Measurements from ENCODE around the gene ABCC8. TPM values are rescaled to one million over a fixed set of nuclear protein-coding genes. Genes with fewer than 3 reads are reported as not detected.

ABCC8 gene
- total and polyA plus RNA-seq, 2 experiments from 2014 or later = 2.0 to 3.4 TPM

DNA sequence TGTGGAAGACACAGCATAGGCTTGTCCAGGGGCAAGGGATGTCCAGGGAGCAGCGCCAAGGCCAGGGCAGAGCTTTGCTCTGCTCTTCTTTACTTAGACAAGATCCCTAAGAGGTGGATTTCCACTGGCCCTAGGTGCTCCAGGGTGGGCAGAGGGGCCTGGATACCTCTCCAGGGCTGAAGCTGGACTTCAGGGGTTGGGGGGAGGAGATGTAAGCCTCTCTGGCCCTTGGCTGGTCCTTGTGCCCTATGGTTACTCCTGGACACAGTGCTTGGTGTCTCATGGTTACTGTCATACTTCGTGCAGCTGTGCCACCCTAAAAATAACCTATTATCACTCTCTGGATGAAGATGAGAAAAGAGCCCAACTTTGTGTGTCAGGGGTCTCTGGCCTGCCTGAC lies 75.3 kb downstream of the ABCC8 start (continued):
- TF ChIP-seq, protein P1, sequence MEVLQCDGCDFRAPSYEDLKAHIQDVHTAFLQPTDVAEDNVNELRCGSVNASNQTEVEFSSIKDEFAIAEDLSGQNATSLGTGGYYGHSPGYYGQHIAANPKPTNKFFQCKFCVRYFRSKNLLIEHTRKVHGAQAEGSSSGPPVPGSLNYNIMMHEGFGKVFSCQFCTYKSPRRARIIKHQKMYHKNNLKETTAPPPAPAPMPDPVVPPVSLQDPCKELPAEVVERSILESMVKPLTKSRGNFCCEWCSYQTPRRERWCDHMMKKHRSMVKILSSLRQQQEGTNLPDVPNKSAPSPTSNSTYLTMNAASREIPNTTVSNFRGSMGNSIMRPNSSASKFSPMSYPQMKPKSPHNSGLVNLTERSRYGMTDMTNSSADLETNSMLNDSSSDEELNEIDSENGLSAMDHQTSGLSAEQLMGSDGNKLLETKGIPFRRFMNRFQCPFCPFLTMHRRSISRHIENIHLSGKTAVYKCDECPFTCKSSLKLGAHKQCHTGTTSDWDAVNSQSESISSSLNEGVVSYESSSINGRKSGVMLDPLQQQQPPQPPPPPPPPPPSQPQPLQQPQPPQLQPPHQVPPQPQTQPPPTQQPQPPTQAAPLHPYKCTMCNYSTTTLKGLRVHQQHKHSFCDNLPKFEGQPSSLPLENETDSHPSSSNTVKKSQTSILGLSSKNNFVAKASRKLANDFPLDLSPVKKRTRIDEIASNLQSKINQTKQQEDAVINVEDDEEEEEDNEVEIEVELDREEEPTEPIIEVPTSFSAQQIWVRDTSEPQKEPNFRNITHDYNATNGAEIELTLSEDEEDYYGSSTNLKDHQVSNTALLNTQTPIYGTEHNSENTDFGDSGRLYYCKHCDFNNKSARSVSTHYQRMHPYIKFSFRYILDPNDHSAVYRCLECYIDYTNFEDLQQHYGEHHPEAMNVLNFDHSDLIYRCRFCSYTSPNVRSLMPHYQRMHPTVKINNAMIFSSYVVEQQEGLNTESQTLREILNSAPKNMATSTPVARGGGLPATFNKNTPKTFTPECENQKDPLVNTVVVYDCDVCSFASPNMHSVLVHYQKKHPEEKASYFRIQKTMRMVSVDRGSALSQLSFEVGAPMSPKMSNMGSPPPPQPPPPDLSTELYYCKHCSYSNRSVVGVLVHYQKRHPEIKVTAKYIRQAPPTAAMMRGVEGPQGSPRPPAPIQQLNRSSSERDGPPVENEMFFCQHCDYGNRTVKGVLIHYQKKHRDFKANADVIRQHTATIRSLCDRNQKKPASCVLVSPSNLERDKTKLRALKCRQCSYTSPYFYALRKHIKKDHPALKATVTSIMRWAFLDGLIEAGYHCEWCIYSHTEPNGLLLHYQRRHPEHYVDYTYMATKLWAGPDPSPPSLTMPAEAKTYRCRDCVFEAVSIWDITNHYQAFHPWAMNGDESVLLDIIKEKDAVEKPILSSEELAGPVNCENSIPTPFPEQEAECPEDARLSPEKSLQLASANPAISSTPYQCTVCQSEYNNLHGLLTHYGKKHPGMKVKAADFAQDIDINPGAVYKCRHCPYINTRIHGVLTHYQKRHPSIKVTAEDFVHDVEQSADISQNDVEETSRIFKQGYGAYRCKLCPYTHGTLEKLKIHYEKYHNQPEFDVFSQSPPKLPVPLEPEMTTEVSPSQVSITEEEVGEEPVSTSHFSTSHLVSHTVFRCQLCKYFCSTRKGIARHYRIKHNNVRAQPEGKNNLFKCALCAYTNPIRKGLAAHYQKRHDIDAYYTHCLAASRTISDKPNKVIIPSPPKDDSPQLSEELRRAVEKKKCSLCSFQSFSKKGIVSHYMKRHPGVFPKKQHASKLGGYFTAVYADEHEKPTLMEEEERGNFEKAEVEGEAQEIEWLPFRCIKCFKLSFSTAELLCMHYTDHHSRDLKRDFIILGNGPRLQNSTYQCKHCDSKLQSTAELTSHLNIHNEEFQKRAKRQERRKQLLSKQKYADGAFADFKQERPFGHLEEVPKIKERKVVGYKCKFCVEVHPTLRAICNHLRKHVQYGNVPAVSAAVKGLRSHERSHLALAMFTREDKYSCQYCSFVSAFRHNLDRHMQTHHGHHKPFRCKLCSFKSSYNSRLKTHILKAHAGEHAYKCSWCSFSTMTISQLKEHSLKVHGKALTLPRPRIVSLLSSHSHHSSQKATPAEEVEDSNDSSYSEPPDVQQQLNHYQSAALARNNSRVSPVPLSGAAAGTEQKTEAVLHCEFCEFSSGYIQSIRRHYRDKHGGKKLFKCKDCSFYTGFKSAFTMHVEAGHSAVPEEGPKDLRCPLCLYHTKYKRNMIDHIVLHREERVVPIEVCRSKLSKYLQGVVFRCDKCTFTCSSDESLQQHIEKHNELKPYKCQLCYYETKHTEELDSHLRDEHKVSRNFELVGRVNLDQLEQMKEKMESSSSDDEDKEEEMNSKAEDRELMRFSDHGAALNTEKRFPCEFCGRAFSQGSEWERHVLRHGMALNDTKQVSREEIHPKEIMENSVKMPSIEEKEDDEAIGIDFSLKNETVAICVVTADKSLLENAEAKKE (CRISPR knock-in tag; IDR thresholded peaks at IDR 0.05) = no peak

DNA sequence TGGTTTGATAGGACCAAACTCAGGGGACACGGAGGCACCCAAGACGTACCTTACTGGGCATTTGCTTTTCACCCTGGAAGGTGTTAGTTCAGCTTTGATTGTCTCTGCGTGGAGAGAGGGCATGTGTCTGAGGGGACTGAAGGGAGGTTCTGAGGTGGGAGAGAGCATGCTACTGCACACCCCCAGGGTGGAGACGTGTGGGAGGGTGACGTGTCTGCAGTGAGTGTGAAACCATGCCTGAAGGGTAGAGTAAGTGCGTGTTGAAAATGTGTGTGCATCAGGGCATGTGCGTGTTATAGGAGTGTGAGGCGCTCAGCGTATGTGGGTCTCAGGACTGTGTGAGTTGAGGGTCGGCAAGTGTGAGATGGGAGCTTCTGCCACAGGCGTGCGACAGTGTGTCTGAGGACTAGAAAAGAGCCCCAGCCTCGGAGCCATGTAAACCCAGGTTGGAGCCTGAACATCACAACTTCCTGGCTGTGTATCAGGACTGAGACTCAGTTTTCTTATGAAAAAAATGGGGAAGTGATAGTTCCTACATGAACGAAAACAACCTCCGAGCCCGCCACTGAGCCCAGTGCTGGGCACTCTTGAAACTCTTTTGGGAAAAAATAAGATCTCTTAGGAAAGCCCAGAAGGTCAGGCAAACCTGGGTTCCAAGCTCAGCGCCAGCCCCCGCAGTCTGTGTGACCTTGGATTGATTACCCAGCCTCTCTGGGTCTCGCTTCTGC lies 76.4 kb downstream of the ABCC8 start:
- H3K4me3 ChIP-seq = no peak overlapping the region
- no peak overlapping the region for H2AFZ ChIP-seq
- Mint-ChIP-seq H3K27ac (no peak overlapping the region), H3K4me3 (no peak overlapping the region), H3K4me1 (no peaks in the 10 kb centered on the region), H3K9me3 (no peaks in the 10 kb centered on the region), H3K27me3 (ENCODE audit: insufficient read depth, low read depth, poor library complexity) (peaks cover 4% of the 10 kb centered on the region), H3K36me3 (ENCODE audit: low read depth) (no peaks in the 10 kb centered on the region)
- H3K9me2 ChIP-seq (ENCODE audit: insufficient read depth) = no peaks in the 10 kb centered on the region
- no peak overlapping the region for H3K27ac ChIP-seq (ENCODE audit: low read depth)
- DNase-seq (ENCODE audit: low spot score) (no peak), ATAC-seq (no peak)
- H3F3A ChIP-seq (replicated peaks; ENCODE audit: low read depth) = no peaks in the 10 kb centered on the region
- H3K4me2 ChIP-seq = no peak overlapping the region
- no peaks in the 10 kb centered on the region for H3K27me3 ChIP-seq (ENCODE audit: insufficient read depth)
- H3K36me3 ChIP-seq (ENCODE audit: insufficient read depth) = no peaks in the 10 kb centered on the region
- no peaks in the 10 kb centered on the region for H3K79me2 ChIP-seq (replicated peaks; ENCODE audit: insufficient read depth)
- no peaks in the 10 kb centered on the region for H4K20me1 ChIP-seq (replicated peaks; ENCODE audit: insufficient read depth)
- no peaks in the 10 kb centered on the region for H3K4me1 ChIP-seq (ENCODE audit: insufficient read depth)
- TF ChIP-seq, protein P2, sequence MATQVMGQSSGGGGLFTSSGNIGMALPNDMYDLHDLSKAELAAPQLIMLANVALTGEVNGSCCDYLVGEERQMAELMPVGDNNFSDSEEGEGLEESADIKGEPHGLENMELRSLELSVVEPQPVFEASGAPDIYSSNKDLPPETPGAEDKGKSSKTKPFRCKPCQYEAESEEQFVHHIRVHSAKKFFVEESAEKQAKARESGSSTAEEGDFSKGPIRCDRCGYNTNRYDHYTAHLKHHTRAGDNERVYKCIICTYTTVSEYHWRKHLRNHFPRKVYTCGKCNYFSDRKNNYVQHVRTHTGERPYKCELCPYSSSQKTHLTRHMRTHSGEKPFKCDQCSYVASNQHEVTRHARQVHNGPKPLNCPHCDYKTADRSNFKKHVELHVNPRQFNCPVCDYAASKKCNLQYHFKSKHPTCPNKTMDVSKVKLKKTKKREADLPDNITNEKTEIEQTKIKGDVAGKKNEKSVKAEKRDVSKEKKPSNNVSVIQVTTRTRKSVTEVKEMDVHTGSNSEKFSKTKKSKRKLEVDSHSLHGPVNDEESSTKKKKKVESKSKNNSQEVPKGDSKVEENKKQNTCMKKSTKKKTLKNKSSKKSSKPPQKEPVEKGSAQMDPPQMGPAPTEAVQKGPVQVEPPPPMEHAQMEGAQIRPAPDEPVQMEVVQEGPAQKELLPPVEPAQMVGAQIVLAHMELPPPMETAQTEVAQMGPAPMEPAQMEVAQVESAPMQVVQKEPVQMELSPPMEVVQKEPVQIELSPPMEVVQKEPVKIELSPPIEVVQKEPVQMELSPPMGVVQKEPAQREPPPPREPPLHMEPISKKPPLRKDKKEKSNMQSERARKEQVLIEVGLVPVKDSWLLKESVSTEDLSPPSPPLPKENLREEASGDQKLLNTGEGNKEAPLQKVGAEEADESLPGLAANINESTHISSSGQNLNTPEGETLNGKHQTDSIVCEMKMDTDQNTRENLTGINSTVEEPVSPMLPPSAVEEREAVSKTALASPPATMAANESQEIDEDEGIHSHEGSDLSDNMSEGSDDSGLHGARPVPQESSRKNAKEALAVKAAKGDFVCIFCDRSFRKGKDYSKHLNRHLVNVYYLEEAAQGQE (IDR thresholded peaks at IDR 0.05; ENCODE audit: unreplicated experiment) = no peak
- TF ChIP-seq POLR2AphosphoS5 (IDR thresholded peaks at IDR 0.05; ENCODE audit: low read depth) (no peak), CREB1 (CRISPR knock-in tag; IDR thresholded peaks at IDR 0.05; ENCODE audit: low read depth) (no peak), ZNF331 (CRISPR knock-in tag; IDR thresholded peaks at IDR 0.05; ENCODE audit: low read depth) (no peak), STAT1 (IDR thresholded peaks at IDR 0.05; ENCODE audit: unreplicated experiment) (no peak), JUNB (IDR thresholded peaks at IDR 0.05; ENCODE audit: unreplicated experiment) (no peak)
- TF ChIP-seq, protein P3, sequence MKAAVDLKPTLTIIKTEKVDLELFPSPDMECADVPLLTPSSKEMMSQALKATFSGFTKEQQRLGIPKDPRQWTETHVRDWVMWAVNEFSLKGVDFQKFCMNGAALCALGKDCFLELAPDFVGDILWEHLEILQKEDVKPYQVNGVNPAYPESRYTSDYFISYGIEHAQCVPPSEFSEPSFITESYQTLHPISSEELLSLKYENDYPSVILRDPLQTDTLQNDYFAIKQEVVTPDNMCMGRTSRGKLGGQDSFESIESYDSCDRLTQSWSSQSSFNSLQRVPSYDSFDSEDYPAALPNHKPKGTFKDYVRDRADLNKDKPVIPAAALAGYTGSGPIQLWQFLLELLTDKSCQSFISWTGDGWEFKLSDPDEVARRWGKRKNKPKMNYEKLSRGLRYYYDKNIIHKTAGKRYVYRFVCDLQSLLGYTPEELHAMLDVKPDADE (IDR thresholded peaks at IDR 0.05) = no peak
